Activated CD4-positive, CD25-positive, alpha-beta regulatory T cell treated with anti-CD3 and anti-CD28 coated beads, Interleukin-2, amount 50 U/mL, for 72 hours (primary cell): ENCODE results near the gene TNS1.
"Not testable (repeated sequence)": the region's sequence is repeated elsewhere in the genome, so short reads cannot be mapped to it uniquely, and the experiment has no call there.

Experiments used
- DNase-seq: peaks from one replicate; pipeline ENCODE4 v3.0.0; 2021

Gene TNS1

DNA sequence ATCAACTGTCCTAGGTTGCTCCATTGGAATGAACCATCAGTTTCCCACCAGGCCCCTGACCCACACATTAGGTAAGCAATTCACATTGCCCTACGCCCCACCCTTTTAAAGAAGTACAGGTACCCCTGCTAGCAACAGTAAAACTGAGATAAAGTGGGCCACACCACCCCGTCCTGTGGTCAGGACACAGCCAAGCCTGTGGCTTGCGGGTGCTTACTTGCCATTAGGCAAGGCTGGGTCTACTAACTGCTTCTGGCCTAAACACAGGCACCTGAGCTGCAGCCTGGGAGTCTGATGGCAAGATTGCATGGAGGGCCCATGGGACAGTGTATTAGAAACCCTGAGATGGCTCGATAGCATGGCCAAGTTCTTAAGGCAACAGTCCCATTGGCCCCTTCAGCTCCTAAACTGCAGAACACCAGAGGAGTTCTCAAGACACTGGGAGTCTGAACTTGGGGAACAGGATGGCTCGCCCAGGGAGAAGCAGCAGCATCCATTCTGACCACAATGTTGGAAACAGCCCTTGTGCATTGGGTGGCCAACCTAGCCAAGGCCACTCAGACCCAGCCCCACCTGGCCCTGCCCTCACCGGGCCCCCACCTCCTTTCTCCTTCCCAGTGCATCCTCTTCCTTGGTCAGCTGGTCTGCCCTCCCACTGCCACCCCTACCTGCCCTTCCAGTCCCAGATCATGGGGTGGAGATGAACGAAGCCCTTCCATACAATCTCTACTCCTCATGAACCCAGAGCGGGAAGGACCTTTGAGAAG is 177.1 kb downstream of the TNS1 start:
- no peak for DNase-seq

- no peak for DNase-seq
These were observed 178.6 kb downstream of the TNS1 start for GRCh38 chr2:217824223-217824622.

DNA sequence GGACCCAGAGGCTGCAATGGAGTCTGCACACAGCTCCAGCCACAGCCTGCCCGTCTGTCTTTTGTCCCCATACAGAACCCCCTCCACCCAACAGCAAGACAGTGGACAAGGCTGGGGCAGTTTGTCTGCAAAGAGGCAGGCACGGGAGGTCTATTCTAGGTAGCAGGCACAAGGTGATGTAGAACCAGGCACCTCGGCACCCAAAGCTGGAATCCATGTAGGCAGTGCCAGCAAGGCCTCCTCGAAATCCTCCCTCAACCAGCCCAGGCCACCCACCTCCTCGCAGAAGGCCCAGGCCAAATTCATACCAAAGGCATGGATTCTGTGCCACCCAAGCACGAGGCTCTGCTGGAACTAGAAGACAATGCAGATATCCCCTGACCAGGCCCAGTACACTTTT is 179.2 kb downstream of the TNS1 start:
- DNase-seq: no peak

DNA sequence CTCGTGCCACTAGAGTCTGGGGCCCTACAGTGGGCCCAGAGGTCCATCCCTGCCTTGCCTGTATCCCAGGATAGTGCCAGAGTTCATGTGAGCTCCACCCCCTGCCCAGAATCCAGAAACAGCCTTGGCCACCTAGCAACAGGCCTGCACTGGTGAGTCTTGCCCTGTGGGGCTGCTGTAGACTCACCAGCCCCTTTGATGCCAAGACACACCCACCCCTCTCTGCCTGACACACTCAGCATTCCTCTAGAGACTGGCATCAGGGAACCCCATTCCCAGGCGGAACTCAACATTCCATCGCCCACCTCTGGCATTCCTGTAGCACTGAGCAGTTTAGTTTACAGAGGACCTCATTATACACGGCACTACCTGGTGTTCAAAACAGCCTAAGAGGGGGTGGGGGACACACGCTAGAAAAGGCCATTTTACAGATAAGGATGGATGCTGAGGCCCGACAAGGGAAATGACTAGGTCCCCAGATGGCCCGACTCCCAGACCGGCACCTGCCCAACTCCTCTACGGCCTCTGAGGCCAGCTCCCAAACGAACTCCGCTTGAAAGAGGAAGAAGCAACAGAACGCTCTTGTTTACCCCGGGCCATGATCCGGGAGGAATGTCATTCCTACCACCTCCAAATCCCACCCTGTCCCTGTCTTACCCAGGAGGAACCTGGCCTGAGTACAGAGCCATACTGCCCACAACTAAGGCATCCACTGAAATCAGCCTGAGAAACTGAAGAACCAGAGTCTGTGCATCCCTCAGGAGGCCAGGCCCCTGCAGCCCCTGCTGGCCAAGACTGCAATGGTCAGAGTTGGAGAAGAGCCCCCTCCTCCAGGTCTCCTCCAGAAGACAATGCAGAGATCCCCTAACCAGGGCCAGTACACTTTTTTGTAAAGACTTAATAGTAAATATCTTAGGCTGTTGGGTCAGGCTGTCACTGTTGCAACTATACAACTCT is 180.2 kb downstream of the TNS1 start:
- no peak for DNase-seq

DNA sequence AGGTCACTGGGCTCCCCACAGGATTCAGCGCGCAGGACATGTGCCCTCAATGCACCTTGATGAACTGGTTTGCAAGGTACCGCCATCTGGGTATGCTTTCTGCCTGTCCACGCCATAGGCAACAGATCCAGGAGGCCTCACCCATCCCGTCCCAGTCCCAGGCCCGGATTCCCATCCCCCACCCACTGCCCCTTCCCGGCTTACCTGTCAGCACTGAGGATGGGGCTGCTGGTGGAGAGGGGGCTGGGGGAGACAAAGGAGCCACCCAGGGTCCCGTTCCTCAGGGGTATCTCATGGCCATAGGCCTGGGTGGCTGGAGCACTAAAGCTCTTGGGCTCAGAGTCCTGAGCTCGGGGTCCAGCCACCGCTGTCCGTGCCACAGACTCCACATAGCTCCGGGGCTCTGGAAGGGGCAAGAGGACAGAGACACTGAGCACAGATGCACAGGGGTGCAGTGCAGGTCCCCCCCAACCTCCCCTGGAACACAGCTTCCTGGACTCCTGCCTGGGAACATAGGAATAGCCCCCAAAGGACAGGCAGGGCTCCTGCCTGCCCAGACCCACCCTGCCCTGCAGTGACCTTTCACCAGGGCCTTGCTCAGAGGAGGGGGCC is 181.2 kb downstream of the TNS1 start:
- no peak for DNase-seq

DNA sequence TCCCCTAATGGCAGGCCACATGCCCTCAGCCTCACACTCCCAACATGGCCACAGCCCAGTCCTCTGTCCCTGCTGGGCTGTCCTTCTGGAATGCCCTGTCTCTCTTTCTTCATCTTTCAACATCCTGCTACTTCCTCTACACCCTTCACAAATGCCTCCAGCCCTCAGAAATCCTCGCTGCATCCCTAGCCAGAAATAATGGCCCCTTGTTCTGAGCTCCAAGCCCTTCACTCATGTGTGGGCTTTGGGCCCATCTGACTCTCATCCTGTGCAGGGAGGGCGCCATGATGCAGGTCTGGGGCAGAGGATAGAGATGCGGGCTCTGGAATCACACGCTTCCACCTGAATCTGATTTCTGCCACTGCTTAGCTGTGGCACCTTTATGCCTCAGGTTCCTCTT is 181.9 kb downstream of the TNS1 start:
- no peak for DNase-seq

DNA sequence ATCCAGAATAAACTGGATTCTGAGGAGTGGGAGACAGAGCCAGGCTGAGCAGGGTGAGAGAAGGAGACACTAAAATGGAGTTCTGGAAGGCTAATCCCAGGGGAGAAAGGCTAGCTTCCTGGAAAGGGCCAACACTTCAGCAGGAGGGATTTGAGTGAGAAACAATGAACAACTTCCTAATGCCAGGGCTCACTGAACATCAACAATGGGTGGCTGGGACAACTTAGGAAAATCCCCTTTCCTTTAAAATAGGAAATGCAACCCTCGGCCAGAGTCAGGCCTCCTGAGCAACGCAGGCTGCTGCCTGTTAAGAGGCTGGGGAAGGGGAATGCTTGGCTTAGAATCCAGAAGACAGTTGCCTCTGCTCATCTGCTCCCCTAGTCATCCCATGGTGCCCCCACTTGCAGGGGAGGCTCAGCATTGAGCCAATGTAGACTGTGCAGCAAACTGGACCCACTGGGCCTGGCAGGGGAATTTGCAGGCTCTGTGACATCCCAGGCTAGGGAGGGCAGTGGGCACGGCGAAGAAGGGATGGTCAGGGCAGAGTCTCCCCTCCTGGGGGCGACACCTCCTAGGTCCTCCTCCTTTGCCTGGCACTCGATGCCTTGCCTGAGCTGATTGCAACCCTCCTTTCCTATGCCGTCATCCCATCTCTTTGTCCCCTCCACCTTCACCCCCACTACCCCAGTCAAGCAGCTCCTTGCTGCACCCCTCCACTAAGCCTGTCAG is 182.5 kb downstream of the TNS1 start:
- DNase-seq: no peak

- no peak for DNase-seq
These were observed 184.4 kb downstream of the TNS1 start for GRCh38 chr2:217818293-217818850.

- DNase-seq: no peak
These were observed 185.1 kb downstream of the TNS1 start for GRCh38 chr2:217817466-217818292.

GRCh38 chr2:217816396-217816869 is 186.4 kb downstream of the TNS1 start:
- DNase-seq: no peak

- DNase-seq: no peak
These were observed 189.0 kb downstream of the TNS1 start for GRCh38 chr2:217813828-217814227.

- no peak for DNase-seq
These were observed 190.6 kb downstream of the TNS1 start for GRCh38 chr2:217812170-217812569.

DNA sequence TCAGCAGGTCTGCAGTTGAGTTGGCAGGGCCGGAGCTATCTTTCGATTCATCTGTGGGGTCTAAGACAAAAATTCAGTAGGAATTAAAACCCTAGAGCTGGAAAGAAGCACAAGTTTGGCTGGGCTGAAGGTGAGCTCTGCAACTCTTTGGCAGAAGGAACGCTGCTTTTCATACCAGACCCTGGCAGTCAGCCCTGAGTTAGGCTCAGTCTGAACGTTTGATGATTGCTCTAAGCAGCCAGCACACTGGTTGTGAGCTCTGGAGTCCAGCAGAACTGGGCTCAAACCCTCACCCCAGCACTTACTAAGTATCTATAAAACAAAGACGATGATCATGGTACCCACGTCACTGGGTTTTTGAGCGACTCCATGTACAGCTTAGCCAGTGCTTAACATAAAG is 192.5 kb downstream of the TNS1 start:
- no peak for DNase-seq

DNA sequence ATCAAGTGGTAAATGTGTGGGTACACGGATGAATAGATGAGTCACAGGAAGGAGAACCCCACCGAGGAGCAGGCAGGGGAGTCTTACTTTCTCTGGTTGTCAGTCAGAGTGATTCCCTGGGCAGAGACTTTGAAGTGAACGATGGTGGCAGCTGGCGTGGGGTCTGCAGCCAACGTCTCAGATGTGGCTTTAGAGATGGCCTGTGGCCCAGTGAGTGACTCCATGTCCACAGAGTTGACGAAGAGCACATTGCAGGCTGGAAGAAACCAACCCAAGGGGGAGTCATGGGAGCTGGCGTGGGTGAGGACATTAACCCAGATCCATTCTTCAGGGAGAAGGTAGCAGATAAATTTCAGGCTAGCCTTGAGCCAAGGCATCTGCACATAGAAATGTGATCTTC is 193.1 kb downstream of the TNS1 start:
- no peak for DNase-seq

DNA sequence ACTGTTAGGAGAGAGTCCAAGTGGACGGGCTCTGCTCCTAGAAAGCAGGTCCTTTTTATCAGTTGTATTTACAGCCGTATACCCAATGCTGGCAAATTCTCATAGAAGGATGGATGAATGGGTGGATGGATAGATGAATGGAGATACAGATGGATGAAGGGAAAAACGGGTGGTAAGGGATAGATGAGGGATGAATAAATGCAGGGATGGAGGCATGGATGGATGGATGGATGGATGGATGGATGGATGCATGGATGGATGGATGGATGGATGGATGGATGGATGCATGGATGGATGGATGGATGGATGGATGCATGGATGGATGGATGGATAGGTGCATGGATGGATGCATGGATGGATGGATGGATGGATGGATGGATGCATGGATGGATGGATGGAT is 193.8 kb downstream of the TNS1 start:
- DNase-seq: not testable (repeated sequence)

GRCh38 chr2:217808326-217808725 is 194.5 kb downstream of the TNS1 start:
- DNase-seq: no peak

GRCh38 chr2:217807753-217808152 is 195.0 kb downstream of the TNS1 start:
- DNase-seq: no peak

DNA sequence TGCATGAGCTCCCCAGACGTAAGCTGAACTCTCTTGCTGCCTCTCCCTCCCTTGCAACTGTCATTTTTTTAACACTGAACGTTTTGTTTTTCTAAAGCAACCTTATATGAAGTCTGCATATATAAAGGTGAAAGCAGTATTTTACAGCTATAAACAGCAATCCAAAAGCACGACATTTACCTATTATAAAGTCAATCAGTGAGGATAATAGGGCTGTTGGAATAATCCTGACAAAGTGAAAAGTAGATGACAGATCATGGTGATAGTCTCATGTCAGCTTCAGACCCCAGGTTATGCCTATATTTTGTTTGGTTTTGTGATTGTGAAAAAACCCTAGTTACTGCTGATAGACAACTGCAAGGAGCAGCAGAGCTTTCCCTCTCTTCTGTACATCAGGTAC is 195.8 kb downstream of the TNS1 start:
- DNase-seq: no peak

- DNase-seq: no peak
These were observed 196.4 kb downstream of the TNS1 start for GRCh38 chr2:217806482-217806765.

DNA sequence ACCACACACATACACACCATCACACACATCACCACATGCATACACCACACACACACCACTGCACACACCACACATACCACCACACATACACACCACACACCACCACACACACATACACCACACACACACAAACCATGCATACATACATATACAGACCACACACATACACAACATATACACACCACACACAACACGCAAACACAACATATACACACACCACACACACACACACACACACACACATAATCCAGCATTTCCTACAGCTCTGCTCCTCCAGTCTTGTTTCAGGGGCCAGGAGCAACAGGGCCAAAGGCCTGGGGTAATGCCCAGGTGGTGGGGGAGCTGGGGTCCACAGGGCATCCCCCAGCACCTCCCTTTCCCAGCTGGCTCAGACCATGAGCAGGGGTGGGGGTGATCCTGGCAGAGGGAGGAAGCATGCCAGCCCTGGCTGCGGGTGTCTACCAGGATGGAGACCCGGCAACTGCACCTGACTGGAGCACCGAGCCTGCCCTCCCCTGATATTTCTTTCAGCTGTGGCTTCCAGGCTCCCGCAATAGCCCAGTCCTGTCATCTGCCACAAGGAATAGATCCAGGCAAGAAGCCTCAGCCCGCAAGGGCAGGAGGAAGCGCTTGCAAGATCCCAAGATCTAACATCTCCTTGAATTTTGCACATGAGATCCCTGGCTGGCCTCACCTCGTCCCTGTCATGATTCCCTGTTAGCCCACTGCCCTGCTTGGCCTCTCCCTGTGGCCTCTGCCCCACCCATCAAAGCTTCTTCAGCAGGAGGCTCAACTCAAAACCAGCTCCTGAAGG is 196.9 kb downstream of the TNS1 start:
- no peak for DNase-seq
